Retinal pigment epithelial cell (primary cell): Measurements from ENCODE around the gene CCDC127.

Experiments
- DNase-seq: peaks from one replicate; pipeline ENCODE4 v3.0.0-alpha.2; 2010; ENCODE audit warnings: low read depth
- H3K4me3 ChIP-seq: 2 replicates; pipeline ENCODE4 v1.5.1; 2011; ENCODE audit warnings: mild to moderate bottlenecking, low read length, control low read depth, moderate library complexity
- CTCF ChIP-seq: conservative IDR thresholded peaks from 2 replicates; pipeline ENCODE4 v1.5.1; 2011; ENCODE audit warnings: low read depth, low read length, control low read depth, inconsistent platforms

The CCDC127 gene

GRCh38 chr5:157126-157715 lies 60.7 kb downstream of the CCDC127 start:
- no peak for DNase-seq
- TF ChIP-seq CTCF: no peak
- H3K4me3 ChIP-seq: no peak overlapping the region

GRCh38 chr5:156411-157072 lies 61.4 kb downstream of the CCDC127 start:
- DNase-seq: no peak
- no peak for TF ChIP-seq CTCF
- no peak overlapping the region for H3K4me3 ChIP-seq

- H3K4me3 ChIP-seq: no peak overlapping the region
- DNase-seq: no peak
- no peak for TF ChIP-seq CTCF
These were observed 62.1 kb downstream of the CCDC127 start for GRCh38 chr5:155651-156410.

GRCh38 chr5:154826-155225 lies 63.1 kb downstream of the CCDC127 start:
- TF ChIP-seq CTCF: no peak
- H3K4me3 ChIP-seq: no peak overlapping the region
- no peak for DNase-seq

GRCh38 chr5:154236-154635 lies 63.7 kb downstream of the CCDC127 start:
- H3K4me3 ChIP-seq: no peak overlapping the region
- no peak for TF ChIP-seq CTCF
- DNase-seq: no peak

- DNase-seq: no peak
- TF ChIP-seq CTCF: no peak
- H3K4me3 ChIP-seq: no peak overlapping the region
These were observed 64.7 kb downstream of the CCDC127 start for GRCh38 chr5:153256-153655.
